ENCODE data around the gene SUPT6H. TPM values are rescaled to one million over a fixed set of nuclear protein-coding genes. Genes with fewer than 3 reads are reported as not detected.
A peak's percentile ranks its signal among the peaks of the same experiment; 100 is the strongest.

The SUPT6H gene
- total RNA-seq, 2 experiments from 2014 or later: 77.0 to 77.9 TPM

- H3K9me3 Mint-ChIP-seq: no peaks in the 10 kb centered on the region
- no peak for DNase-seq
- H3K4me3 Mint-ChIP-seq: no peak overlapping the region
- peaks cover 37% of the 10 kb centered on the region for H3K4me1 Mint-ChIP-seq
- H3K27ac Mint-ChIP-seq: no peak overlapping the region
- no peaks in the 10 kb centered on the region for H3K27me3 Mint-ChIP-seq
- peaks cover 38% of the 10 kb centered on the region for H3K36me3 Mint-ChIP-seq
Observed at GRCh38 chr17:28667870-28668269, 5.9 kb downstream of the SUPT6H start.

- no peaks in the 10 kb centered on the region for H3K9me3 Mint-ChIP-seq
- H3K27me3 Mint-ChIP-seq: no peaks in the 10 kb centered on the region
- no peak overlapping the region for H3K27ac Mint-ChIP-seq
- H3K4me1 Mint-ChIP-seq: peaks cover 20% of the 10 kb centered on the region
- H3K4me3 Mint-ChIP-seq: no peak overlapping the region
- H3K36me3 Mint-ChIP-seq: peaks cover 37% of the 10 kb centered on the region
- DNase-seq: no peak
Observed at GRCh38 chr17:28669918-28670317, 7.9 kb downstream of the SUPT6H start.

- H3K36me3 Mint-ChIP-seq: peaks cover 42% of the 10 kb centered on the region
- H3K27ac Mint-ChIP-seq: no peak overlapping the region
- H3K4me3 Mint-ChIP-seq: no peak overlapping the region
- no peaks in the 10 kb centered on the region for H3K9me3 Mint-ChIP-seq
- no peak for DNase-seq
- no peaks in the 10 kb centered on the region for H3K4me1 Mint-ChIP-seq
- no peaks in the 10 kb centered on the region for H3K27me3 Mint-ChIP-seq
Observed at GRCh38 chr17:28675490-28675889, 13.5 kb downstream of the SUPT6H start.

GRCh38 chr17:28675980-28676379 is 14.0 kb downstream of the SUPT6H start:
- no peak for DNase-seq
- Mint-ChIP-seq H3K36me3 (peaks cover 39% of the 10 kb centered on the region), H3K27ac (no peak overlapping the region)

GRCh38 chr17:28682655-28683054 is 20.6 kb downstream of the SUPT6H start:
- Mint-ChIP-seq H3K9me3 (no peaks in the 10 kb centered on the region), H3K27me3 (no peaks in the 10 kb centered on the region), H3K4me3 (no peak overlapping the region), H3K4me1 (no peaks in the 10 kb centered on the region), H3K36me3 (peaks cover 26% of the 10 kb centered on the region), H3K27ac (no peak overlapping the region)
- DNase-seq: no peak

More at GRCh38 chr17:28675980-28676379, 14.0 kb downstream of the SUPT6H start:
- no peaks in the 10 kb centered on the region for H3K27me3 Mint-ChIP-seq
- H3K4me1 Mint-ChIP-seq: no peaks in the 10 kb centered on the region
- no peak overlapping the region for H3K4me3 Mint-ChIP-seq
- no peaks in the 10 kb centered on the region for H3K9me3 Mint-ChIP-seq

GRCh38 chr17:28684963-28685362 is 23.0 kb downstream of the SUPT6H start:
- H3K4me3 Mint-ChIP-seq: no peak overlapping the region
- H3K9me3 Mint-ChIP-seq: no peaks in the 10 kb centered on the region
- no peaks in the 10 kb centered on the region for H3K27me3 Mint-ChIP-seq
- peaks cover 34% of the 10 kb centered on the region for H3K36me3 Mint-ChIP-seq
- H3K27ac Mint-ChIP-seq: no peak overlapping the region
- H3K4me1 Mint-ChIP-seq: no peaks in the 10 kb centered on the region
- no peak for DNase-seq

GRCh38 chr17:28685366-28685765 is 23.4 kb downstream of the SUPT6H start:
- H3K4me3 Mint-ChIP-seq: no peak overlapping the region
- no peaks in the 10 kb centered on the region for H3K9me3 Mint-ChIP-seq
- H3K27me3 Mint-ChIP-seq: no peaks in the 10 kb centered on the region
- H3K4me1 Mint-ChIP-seq: no peaks in the 10 kb centered on the region
- peaks cover 34% of the 10 kb centered on the region for H3K36me3 Mint-ChIP-seq
- no peak for DNase-seq
- H3K27ac Mint-ChIP-seq: no peak overlapping the region

GRCh38 chr17:28686296-28686695 is 24.3 kb downstream of the SUPT6H start:
- H3K36me3 Mint-ChIP-seq: peaks cover 32% of the 10 kb centered on the region
- H3K4me3 Mint-ChIP-seq: no peak overlapping the region
- H3K27ac Mint-ChIP-seq: no peak overlapping the region
- no peak for DNase-seq
- no peaks in the 10 kb centered on the region for H3K4me1 Mint-ChIP-seq
- no peaks in the 10 kb centered on the region for H3K9me3 Mint-ChIP-seq
- H3K27me3 Mint-ChIP-seq: no peaks in the 10 kb centered on the region

GRCh38 chr17:28688481-28688880 is 26.5 kb downstream of the SUPT6H start:
- no peak overlapping the region for H3K4me3 Mint-ChIP-seq
- no peaks in the 10 kb centered on the region for H3K27me3 Mint-ChIP-seq
- no peak for DNase-seq
- H3K27ac Mint-ChIP-seq: no peak overlapping the region
- no peaks in the 10 kb centered on the region for H3K4me1 Mint-ChIP-seq
- no peaks in the 10 kb centered on the region for H3K9me3 Mint-ChIP-seq
- H3K36me3 Mint-ChIP-seq: peaks cover 30% of the 10 kb centered on the region

- H3K36me3 Mint-ChIP-seq: peaks cover 30% of the 10 kb centered on the region
Observed at GRCh38 chr17:28689011-28689410, 27.0 kb downstream of the SUPT6H start.

GRCh38 chr17:28693869-28694268 is 31.9 kb downstream of the SUPT6H start:
- Mint-ChIP-seq H3K27ac (peak overlapping the region; percentile 26), H3K4me3 (no peak overlapping the region), H3K9me3 (no peaks in the 10 kb centered on the region), H3K4me1 (no peaks in the 10 kb centered on the region), H3K36me3 (peaks cover 23% of the 10 kb centered on the region), H3K27me3 (no peaks in the 10 kb centered on the region)
- no peak for DNase-seq

More at GRCh38 chr17:28689011-28689410, 27.0 kb downstream of the SUPT6H start:
- no peak overlapping the region for H3K27ac Mint-ChIP-seq
- no peak for DNase-seq
- no peaks in the 10 kb centered on the region for H3K4me1 Mint-ChIP-seq
- H3K9me3 Mint-ChIP-seq: no peaks in the 10 kb centered on the region
- H3K27me3 Mint-ChIP-seq: no peaks in the 10 kb centered on the region
- no peak overlapping the region for H3K4me3 Mint-ChIP-seq

- H3K4me1 Mint-ChIP-seq: no peaks in the 10 kb centered on the region
- H3K27me3 Mint-ChIP-seq: no peaks in the 10 kb centered on the region
- no peak overlapping the region for H3K27ac Mint-ChIP-seq
- no peaks in the 10 kb centered on the region for H3K9me3 Mint-ChIP-seq
- H3K4me3 Mint-ChIP-seq: no peak overlapping the region
- no peak for DNase-seq
- peaks cover 36% of the 10 kb centered on the region for H3K36me3 Mint-ChIP-seq
Observed at GRCh38 chr17:28698253-28698941, 36.4 kb downstream of the SUPT6H start.

GRCh38 chr17:28700278-28700677 is 38.3 kb downstream of the SUPT6H start:
- Mint-ChIP-seq H3K9me3 (no peaks in the 10 kb centered on the region), H3K27ac (no peak overlapping the region), H3K4me3 (no peak overlapping the region), H3K27me3 (no peaks in the 10 kb centered on the region), H3K36me3 (peaks cover 32% of the 10 kb centered on the region), H3K4me1 (no peaks in the 10 kb centered on the region)
- no peak for DNase-seq

GRCh38 chr17:28700830-28701492 is 39.0 kb downstream of the SUPT6H start:
- H3K27ac Mint-ChIP-seq: no peak overlapping the region
- no peaks in the 10 kb centered on the region for H3K9me3 Mint-ChIP-seq
- no peaks in the 10 kb centered on the region for H3K27me3 Mint-ChIP-seq
- H3K4me3 Mint-ChIP-seq: no peak overlapping the region
- no peak for DNase-seq
- H3K4me1 Mint-ChIP-seq: no peaks in the 10 kb centered on the region
- peaks cover 30% of the 10 kb centered on the region for H3K36me3 Mint-ChIP-seq

- H3K4me3 Mint-ChIP-seq: no peak overlapping the region
- no peak overlapping the region for H3K27ac Mint-ChIP-seq
- H3K9me3 Mint-ChIP-seq: no peaks in the 10 kb centered on the region
- H3K36me3 Mint-ChIP-seq: peaks cover 28% of the 10 kb centered on the region
- no peaks in the 10 kb centered on the region for H3K4me1 Mint-ChIP-seq
- DNase-seq: no peak
- H3K27me3 Mint-ChIP-seq: no peaks in the 10 kb centered on the region
Observed at GRCh38 chr17:28702026-28702751, 40.2 kb downstream of the SUPT6H start.

Measured in activated naive CD8-positive, alpha-beta T cell treated with anti-CD3 and anti-CD28 coated beads for 36 hours (primary cell).